A204.1 (cell line): ENCODE measurements around the gene CRTC1.
"Not testable (repeated sequence)": the region's sequence is repeated elsewhere in the genome, so short reads cannot be mapped to it uniquely, and the experiment has no call there.

Experiments used
- FAIRE-seq: peaks from 2 replicates; lab custom pipeline; 2012; peaks lifted over from hg19 to GRCh38; lab: Jason Lieb, UNC

Gene CRTC1

GRCh38 chr19:18701250-18701608 lies 17.7 kb downstream of the CRTC1 start:
- no peak for FAIRE-seq

- FAIRE-seq = no peak
Observed at GRCh38 chr19:18704054-18704453, 20.6 kb downstream of the CRTC1 start.

GRCh38 chr19:18704971-18705370 lies 21.5 kb downstream of the CRTC1 start:
- FAIRE-seq = no peak

GRCh38 chr19:18708452-18709231 lies 25.2 kb downstream of the CRTC1 start:
- FAIRE-seq = no peak

GRCh38 chr19:18709546-18709945 lies 26.1 kb downstream of the CRTC1 start:
- no peak for FAIRE-seq

GRCh38 chr19:18710186-18710585 lies 26.7 kb downstream of the CRTC1 start:
- no peak for FAIRE-seq

- FAIRE-seq = no peak
Observed at GRCh38 chr19:18710996-18711751, 27.7 kb downstream of the CRTC1 start.

- FAIRE-seq = no peak
Observed at GRCh38 chr19:18711893-18712292, 28.4 kb downstream of the CRTC1 start.

- FAIRE-seq = no peak
Observed at GRCh38 chr19:18712981-18713380, 29.5 kb downstream of the CRTC1 start.

GRCh38 chr19:18713550-18714117 lies 30.2 kb downstream of the CRTC1 start:
- FAIRE-seq = no peak

GRCh38 chr19:18715416-18715815 lies 31.9 kb downstream of the CRTC1 start:
- FAIRE-seq = no peak

GRCh38 chr19:18716857-18717256 lies 33.4 kb downstream of the CRTC1 start:
- FAIRE-seq = no peak

- FAIRE-seq = no peak
Observed at GRCh38 chr19:18717601-18718000, 34.1 kb downstream of the CRTC1 start.

GRCh38 chr19:18718015-18718526 lies 34.6 kb downstream of the CRTC1 start:
- FAIRE-seq = no peak

- FAIRE-seq = no peak
Observed at GRCh38 chr19:18718846-18719458, 35.5 kb downstream of the CRTC1 start.

- FAIRE-seq = no peak
Observed at GRCh38 chr19:18719541-18719940, 36.1 kb downstream of the CRTC1 start.

- no peak for FAIRE-seq
Observed at GRCh38 chr19:18723871-18724377, 40.4 kb downstream of the CRTC1 start.

GRCh38 chr19:18725841-18726770 lies 42.6 kb downstream of the CRTC1 start:
- no peak for FAIRE-seq

- FAIRE-seq = no peak
Observed at GRCh38 chr19:18726846-18727245, 43.4 kb downstream of the CRTC1 start.

- FAIRE-seq = not testable (repeated sequence)
Observed at GRCh38 chr19:18727602-18728001, 44.1 kb downstream of the CRTC1 start.

GRCh38 chr19:18729933-18730530 lies 46.6 kb downstream of the CRTC1 start:
- FAIRE-seq = no peak
